Esophagus squamous epithelium (tissue), 4 donors: ENCODE data around the gene MIA2.

Experiments used
- CTCF ChIP-seq, 6 experiments: fragments of 450-650 bp in 4 of 6; fragments of 200-600 bp in 2 of 6; sonication (generic) in 2 of 6; IDR thresholded peaks; one replicate each; pipeline ENCODE4 v1.5.1; 2016 to 2019; ENCODE audit warnings: antibody characterized with exemption in 6 of 6, mild to moderate bottlenecking in 4 of 6, moderate library complexity in 4 of 6
- POLR2A ChIP-seq, 4 donors: fragments of 450-650 bp; IDR thresholded peaks; one replicate each; pipeline ENCODE4 v1.6.1; 2017; ENCODE audit warnings: antibody characterized with exemption in 4 of 4, mild to moderate bottlenecking in 4 of 4, moderate library complexity in 3 of 4

- TF ChIP-seq POLR2A (IDR thresholded peaks at IDR 0.05), result no peak
- no peak for TF ChIP-seq CTCF (IDR thresholded peaks at IDR 0.05)
Measured at GRCh38 chr14:39229601-39230110, 4.1 kb upstream of the MIA2 start.
